ENCODE data around the gene TNNT1. TPM values are rescaled to one million over a fixed set of nuclear protein-coding genes. Genes with fewer than 3 reads are reported as not detected.
A peak's percentile ranks its signal among the peaks of the same experiment; 100 is the strongest.

The TNNT1 gene
- total RNA-seq, 1 donor from 2014 or later = 1.2 TPM

DNA sequence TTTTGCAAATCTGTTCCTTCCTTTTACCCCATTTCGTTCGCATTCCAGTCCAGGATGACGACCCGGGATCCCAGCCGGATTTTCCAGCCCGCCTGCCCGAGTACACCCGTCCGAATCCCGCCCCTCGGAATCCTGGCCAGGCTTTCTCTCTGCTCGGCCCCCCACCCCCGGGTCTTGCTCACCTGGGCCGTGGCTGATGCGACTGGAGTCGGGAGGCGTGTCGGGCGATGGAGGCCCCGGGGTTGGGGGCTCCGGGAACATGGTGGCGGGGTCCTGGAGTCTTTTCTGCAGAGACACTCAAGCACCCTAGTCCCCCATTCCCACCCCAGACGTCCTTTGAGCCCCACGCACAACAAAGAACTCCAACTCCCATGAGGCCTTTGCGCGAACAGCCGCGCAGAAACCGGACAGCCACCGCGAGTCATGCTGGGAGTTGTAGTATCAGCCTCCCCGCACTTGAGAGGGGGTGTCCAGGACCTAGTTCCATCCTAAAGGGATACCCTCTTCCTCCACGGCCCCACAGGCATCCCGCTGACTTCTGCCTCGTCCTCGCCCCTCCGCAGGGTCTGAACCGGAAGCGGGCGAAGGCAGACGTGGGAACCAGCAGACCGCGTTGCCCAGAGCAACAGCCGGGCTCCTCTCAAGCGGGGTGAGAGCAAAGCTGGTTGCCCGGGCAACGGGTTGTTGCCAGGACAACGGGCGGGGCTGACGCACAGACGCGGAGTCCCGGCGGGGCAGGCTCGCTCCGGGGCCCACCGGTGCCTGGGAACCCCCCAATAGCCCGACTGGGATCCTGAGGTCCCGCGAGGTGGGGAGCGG, 30.0 kb upstream of the TNNT1 start:
- Histone ChIP-seq H3K9me3 (no peaks in the 10 kb centered on the region), H3K36me3 (no peaks in the 10 kb centered on the region), H3K4me1 (peaks cover 7% of the 10 kb centered on the region), H3K4me3 (peak overlapping the region; percentile 26), H3K27me3 (peaks cover 98% of the 10 kb centered on the region), H3K27ac (no peak overlapping the region)
- intact Hi-C loops (cut with DNase I) = no loop called here
- DNase-seq (peak; percentile 79), ATAC-seq (peak; percentile 58)
- TF ChIP-seq, protein P1, sequence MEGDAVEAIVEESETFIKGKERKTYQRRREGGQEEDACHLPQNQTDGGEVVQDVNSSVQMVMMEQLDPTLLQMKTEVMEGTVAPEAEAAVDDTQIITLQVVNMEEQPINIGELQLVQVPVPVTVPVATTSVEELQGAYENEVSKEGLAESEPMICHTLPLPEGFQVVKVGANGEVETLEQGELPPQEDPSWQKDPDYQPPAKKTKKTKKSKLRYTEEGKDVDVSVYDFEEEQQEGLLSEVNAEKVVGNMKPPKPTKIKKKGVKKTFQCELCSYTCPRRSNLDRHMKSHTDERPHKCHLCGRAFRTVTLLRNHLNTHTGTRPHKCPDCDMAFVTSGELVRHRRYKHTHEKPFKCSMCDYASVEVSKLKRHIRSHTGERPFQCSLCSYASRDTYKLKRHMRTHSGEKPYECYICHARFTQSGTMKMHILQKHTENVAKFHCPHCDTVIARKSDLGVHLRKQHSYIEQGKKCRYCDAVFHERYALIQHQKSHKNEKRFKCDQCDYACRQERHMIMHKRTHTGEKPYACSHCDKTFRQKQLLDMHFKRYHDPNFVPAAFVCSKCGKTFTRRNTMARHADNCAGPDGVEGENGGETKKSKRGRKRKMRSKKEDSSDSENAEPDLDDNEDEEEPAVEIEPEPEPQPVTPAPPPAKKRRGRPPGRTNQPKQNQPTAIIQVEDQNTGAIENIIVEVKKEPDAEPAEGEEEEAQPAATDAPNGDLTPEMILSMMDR (IDR thresholded peaks at IDR 0.05) = no peak

DNA sequence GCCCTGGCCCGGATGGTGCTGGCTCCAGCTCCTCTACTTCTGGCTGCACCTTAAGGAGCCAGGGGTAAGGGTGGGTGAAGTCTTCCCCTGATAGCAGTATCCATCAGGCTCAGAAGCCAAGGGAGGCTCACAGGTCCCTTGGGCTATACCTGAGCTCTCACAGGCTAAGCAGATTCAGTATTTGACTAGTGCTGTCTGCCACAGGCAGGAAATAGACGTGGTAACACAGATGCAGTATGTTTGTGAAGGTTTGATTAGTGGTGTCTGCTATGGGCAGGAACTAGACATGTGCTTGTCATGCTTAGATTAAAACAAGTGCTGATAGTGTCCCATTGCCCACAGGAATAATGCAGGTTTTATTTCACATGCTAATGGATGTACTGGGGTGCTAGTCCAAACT, 27.1 kb upstream of the TNNT1 start:
- Histone ChIP-seq H3K27me3 (peaks cover 96% of the 10 kb centered on the region), H3K4me1 (peaks cover 7% of the 10 kb centered on the region), H3K36me3 (no peaks in the 10 kb centered on the region), H3K4me3 (no peak overlapping the region), H3K27ac (no peak overlapping the region), H3K9me3 (no peaks in the 10 kb centered on the region)
- no peak for DNase-seq
- TF ChIP-seq, protein P1 (IDR thresholded peaks at IDR 0.05) = no peak
- ATAC-seq = no peak
- intact Hi-C loops (cut with DNase I) = no loop called here

DNA sequence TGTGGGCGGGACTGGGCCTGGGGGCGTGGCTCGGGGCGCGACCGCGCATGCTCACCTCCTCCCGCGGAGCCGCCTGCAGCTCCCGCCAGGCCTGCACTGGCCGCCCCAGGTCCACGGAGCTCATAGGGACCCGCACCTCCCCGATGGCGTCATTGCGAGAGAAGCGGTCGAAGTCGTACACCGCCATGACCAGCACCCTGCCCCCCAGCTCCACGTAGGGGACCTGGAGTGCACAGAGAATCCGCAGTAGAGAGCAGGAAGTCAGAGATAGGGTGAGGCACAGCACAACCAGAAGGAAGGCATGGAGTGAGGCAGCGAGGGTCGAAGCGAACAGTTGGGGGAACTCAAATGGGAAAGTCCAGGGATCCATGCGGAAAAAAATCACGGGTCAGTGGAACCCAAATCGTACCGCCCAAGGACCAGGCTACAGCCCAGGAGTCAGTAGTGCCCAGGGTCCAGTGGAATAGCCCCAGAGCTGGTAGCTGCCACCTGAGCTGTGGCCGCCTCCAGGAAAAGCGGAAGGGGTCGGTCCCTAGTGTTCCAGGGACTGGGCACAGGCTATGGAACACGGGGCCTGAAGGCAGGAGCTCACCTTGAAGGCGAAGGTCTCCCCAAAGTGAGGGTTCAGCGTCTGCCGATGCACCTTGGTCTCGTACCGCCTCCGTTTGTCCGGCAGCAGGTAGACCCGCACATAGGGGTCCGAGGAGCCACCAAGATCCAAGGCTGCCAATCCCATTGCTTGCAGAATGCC, 26.3 kb upstream of the TNNT1 start:
- TF ChIP-seq, protein P1 (IDR thresholded peaks at IDR 0.05) = no peak
- DNase-seq (no peak), ATAC-seq (no peak)
- intact Hi-C loops (cut with DNase I) = no loop called here
- peaks cover 95% of the 10 kb centered on the region for H3K27me3 ChIP-seq
- H3K27ac ChIP-seq = no peak overlapping the region
- no peaks in the 10 kb centered on the region for H3K9me3 ChIP-seq
- H3K4me1 ChIP-seq = peaks cover 7% of the 10 kb centered on the region
- no peaks in the 10 kb centered on the region for H3K36me3 ChIP-seq
- no peak overlapping the region for H3K4me3 ChIP-seq

- H3K4me1 ChIP-seq = peaks cover 6% of the 10 kb centered on the region
- H3K27ac ChIP-seq = no peak overlapping the region
- H3K4me3 ChIP-seq = no peak overlapping the region
- DNase-seq (no peak), ATAC-seq (no peak)
- H3K36me3 ChIP-seq = no peaks in the 10 kb centered on the region
- H3K27me3 ChIP-seq = peaks cover 95% of the 10 kb centered on the region
- intact Hi-C loops (cut with DNase I) = no loop called here
- TF ChIP-seq, protein P1 (IDR thresholded peaks at IDR 0.05) = no peak
- no peaks in the 10 kb centered on the region for H3K9me3 ChIP-seq
Observed at GRCh38 chr19:55174425-55175116, 25.6 kb upstream of the TNNT1 start.

GRCh38 chr19:55173714-55174409, 24.9 kb upstream of the TNNT1 start:
- no peaks in the 10 kb centered on the region for H3K9me3 ChIP-seq
- H3K4me3 ChIP-seq = peak overlapping the region; percentile 37
- intact Hi-C loops (cut with DNase I) = no loop called here
- H3K4me1 ChIP-seq = no peaks in the 10 kb centered on the region
- H3K36me3 ChIP-seq = no peaks in the 10 kb centered on the region
- TF ChIP-seq, protein P1 (IDR thresholded peaks at IDR 0.05) = no peak
- peak; percentile 74 for DNase-seq
- peaks cover 95% of the 10 kb centered on the region for H3K27me3 ChIP-seq
- ATAC-seq = peak; percentile 74
- no peak overlapping the region for H3K27ac ChIP-seq
